Astrocyte (in vitro differentiated cells and primary cell): ENCODE results near the gene CCNL2.
"Not testable (repeated sequence)": the region's sequence is repeated elsewhere in the genome, so short reads cannot be mapped to it uniquely, and the experiment has no call there.

Source experiments
- EZH2 ChIP-seq: IDR thresholded peaks from 2 replicates; pipeline ENCODE4 v1.6.1; 2012; ENCODE audit warnings: mild to moderate bottlenecking, low read length, inconsistent platforms; ENCODE audit not compliant: insufficient read depth
- TF ChIP-seq, protein P1 (sequence below): IDR thresholded peaks from 2 replicates; pipeline ENCODE4 v1.5.1; 2011; ENCODE audit warnings: low read depth, mild to moderate bottlenecking, inconsistent platforms, low read length, moderate library complexity; ENCODE audit not compliant: insufficient read depth

GRCh38 chr1:1385339-1385738, 13.8 kb downstream of the CCNL2 start:
- TF ChIP-seq, protein P1, sequence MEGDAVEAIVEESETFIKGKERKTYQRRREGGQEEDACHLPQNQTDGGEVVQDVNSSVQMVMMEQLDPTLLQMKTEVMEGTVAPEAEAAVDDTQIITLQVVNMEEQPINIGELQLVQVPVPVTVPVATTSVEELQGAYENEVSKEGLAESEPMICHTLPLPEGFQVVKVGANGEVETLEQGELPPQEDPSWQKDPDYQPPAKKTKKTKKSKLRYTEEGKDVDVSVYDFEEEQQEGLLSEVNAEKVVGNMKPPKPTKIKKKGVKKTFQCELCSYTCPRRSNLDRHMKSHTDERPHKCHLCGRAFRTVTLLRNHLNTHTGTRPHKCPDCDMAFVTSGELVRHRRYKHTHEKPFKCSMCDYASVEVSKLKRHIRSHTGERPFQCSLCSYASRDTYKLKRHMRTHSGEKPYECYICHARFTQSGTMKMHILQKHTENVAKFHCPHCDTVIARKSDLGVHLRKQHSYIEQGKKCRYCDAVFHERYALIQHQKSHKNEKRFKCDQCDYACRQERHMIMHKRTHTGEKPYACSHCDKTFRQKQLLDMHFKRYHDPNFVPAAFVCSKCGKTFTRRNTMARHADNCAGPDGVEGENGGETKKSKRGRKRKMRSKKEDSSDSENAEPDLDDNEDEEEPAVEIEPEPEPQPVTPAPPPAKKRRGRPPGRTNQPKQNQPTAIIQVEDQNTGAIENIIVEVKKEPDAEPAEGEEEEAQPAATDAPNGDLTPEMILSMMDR: not testable (repeated sequence)
- not testable (repeated sequence) for TF ChIP-seq EZH2
